Left lobe of liver (tissue), 1 donor: ENCODE measurements around the gene CAMSAP2. TPM values are rescaled to one million over a fixed set of nuclear protein-coding genes. Genes with fewer than 3 reads are reported as not detected.

Experiments
- total RNA-seq: library from RNA; stranded (reverse); gene quantifications from one replicate; pipeline ENCODE4 v1.2.1, GENCODE V29; 2021
- donor health status: DM: no; HTN: yes; CAD: no.

CAMSAP2 gene
- total RNA-seq, 1 donor from 2014 or later: 5.5 TPM

Other genes starting within 250 kb of the CAMSAP2 start
- 0.10 TPM for gene KIF14, start 118.1 kb upstream of the CAMSAP2 start, total RNA-seq
- 6.8 TPM for gene DDX59, start 69.0 kb upstream of the CAMSAP2 start, total RNA-seq
- not detected for gene GPR25, start 134.1 kb downstream of the CAMSAP2 start, total RNA-seq
- 0.45 TPM for gene INAVA, start 156.0 kb downstream of the CAMSAP2 start, total RNA-seq